NT2/D1 (cell line): ENCODE results near the gene PAIP2.

Experiments
- DNase-seq: peaks from one replicate; pipeline ENCODE4 v3.0.0-alpha.2; 2011; ENCODE audit warnings: low read depth, low spot score
- H3K27me3 ChIP-seq: 2 replicates; pipeline ENCODE4 v1.6.0; 2011; ENCODE audit warnings: mild to moderate bottlenecking; ENCODE audit not compliant: insufficient read length, insufficient read depth
- H3K36me3 ChIP-seq: 2 replicates; pipeline ENCODE4 v1.6.1; 2011; ENCODE audit warnings: mild to moderate bottlenecking, low read length, mixed read lengths; ENCODE audit not compliant: insufficient read depth, insufficient read length
- H3K4me1 ChIP-seq: 2 replicates; pipeline ENCODE4 v1.5.1; 2011; ENCODE audit not compliant: insufficient read depth, insufficient read length
- H3K4me3 ChIP-seq: 2 replicates; pipeline ENCODE4 v1.5.1; 2011; ENCODE audit warnings: low read depth; ENCODE audit not compliant: insufficient read length
- H3K9ac ChIP-seq: 2 replicates; pipeline ENCODE4 v1.6.0; 2011; ENCODE audit warnings: low read depth; ENCODE audit not compliant: insufficient read length
- H3K9me3 ChIP-seq: 2 replicates; pipeline ENCODE4 v1.5.1; 2011; ENCODE audit warnings: mild to moderate bottlenecking, low read length; ENCODE audit not compliant: insufficient read depth
- SUZ12 ChIP-seq: IDR thresholded peaks from 2 replicates; pipeline ENCODE4 v1.6.1; 2011; ENCODE audit not compliant: insufficient read length, insufficient read depth; ENCODE audit errors: extremely low read depth
- YY1 ChIP-seq: IDR thresholded peaks from 2 replicates; pipeline ENCODE4 v1.6.1; 2011; ENCODE audit not compliant: insufficient read length, insufficient read depth
- ZNF274 ChIP-seq: IDR thresholded peaks from 2 replicates; pipeline ENCODE4 v1.6.1; 2011; ENCODE audit warnings: mild to moderate bottlenecking, low read depth, low read length

PAIP2 gene

DNA sequence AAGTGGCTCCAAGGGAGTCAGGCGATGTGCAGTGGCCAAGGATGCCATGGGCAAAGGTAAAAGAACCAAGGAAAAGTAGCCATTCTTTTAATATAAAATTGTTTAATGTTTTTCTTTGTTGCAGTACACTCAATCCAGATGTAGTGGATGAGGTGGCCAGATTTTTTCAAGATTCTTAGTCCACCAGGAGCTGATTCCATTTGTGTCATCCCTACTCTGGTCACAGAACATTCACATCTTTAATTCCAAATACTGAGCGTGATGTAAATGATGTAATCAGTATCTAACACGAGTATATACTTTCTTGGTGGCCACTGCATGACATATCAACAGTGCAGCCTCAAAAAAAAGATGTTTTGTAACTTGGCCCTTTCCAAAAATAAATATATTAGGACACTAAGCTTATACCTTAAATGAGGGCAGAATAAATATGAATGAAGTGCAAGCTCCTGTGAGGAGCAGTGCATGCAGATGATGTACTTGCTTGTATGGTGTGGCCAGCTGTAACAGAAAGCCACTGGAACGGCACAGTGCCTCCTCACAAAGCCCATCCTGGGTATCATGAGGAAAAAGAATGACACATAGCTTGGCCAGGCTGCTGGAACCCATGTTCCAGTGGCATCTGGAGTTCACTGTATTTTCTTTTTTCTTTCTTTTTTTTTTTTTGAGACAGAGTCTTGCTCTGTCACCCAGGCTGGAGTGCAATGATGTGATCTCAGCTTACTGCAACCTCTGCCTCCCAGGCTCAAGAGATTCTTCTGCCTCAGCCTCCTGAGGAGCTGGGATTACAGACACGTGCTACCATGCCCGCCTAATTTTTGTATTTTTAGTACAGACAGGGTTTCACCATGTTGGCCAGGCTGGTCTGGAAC is 68.7 kb downstream of the PAIP2 start:
- Histone ChIP-seq H3K9ac (no peak overlapping the region), H3K4me3 (no peak overlapping the region), H3K9me3 (no peaks in the 10 kb centered on the region), H3K27me3 (no peaks in the 10 kb centered on the region), H3K36me3 (peaks cover 9% of the 10 kb centered on the region), H3K4me1 (peaks cover 2% of the 10 kb centered on the region)
- DNase-seq = no peak
- TF ChIP-seq YY1 = no peak
- TF ChIP-seq SUZ12 = no peak
- TF ChIP-seq ZNF274 = no peak

DNA sequence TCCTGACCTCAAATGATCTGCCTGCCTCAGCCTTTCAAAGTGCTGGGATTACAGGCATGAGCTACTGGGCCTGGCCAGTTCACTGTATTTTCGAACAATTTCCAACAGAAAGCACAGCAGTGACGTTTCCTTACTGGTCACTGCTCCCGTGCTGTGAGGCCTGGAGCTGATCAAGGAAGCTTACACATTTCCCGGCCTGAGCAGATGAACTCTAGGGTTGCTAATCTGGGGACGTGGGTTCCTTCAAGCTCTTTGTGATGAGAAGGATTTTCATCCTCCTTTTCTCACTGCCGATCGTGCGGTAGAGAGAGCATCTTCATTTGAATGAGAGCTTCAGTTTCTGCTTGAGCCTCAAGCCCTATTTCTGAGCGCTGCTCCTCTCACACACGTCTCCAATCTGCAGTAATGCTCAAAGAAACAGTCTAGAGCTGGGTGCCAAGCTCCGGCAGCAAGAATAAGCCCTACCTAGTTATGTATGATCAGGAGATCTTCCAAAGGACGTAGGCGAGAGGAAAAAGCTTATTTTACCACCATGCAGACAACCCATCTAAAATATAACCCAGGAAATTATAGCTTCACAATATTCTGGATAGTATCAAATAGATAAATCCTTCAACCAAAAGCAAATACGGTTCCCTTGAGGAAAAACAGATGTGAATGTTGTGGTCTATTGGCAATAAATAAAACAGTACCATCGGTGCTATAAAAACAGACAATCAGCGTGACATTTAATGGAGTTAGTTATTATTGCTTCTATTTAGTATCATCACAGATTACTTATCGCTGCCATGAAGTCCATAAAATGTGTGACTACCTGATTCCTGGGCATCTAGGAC is 69.6 kb downstream of the PAIP2 start:
- TF ChIP-seq ZNF274 (no peak), YY1 (no peak), SUZ12 (no peak)
- Histone ChIP-seq H3K9me3 (no peaks in the 10 kb centered on the region), H3K36me3 (peaks cover 10% of the 10 kb centered on the region), H3K4me1 (peaks cover 2% of the 10 kb centered on the region), H3K4me3 (no peak overlapping the region), H3K27me3 (no peaks in the 10 kb centered on the region), H3K9ac (no peak overlapping the region)
- DNase-seq = no peak

DNA sequence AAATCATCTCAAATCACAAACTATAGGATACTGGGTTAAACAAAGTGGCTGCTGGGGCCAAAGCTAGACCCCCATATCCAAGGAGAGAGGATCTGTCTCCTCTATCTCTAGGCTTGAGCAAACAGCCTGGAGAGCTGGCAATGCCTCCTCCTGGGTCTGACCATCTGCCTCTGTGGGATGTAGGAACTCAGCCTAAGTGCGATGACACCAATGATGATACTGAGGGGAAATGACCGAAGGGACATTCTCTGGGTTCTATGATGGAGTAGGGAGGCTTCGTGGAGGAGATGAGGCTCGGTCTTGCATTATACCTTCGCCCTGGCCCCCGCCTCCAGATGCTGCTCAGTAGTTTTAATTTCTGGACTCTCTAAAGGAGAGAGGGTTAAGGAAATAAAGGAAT is 71.5 kb downstream of the PAIP2 start:
- Histone ChIP-seq H3K4me1 (no peaks in the 10 kb centered on the region), H3K36me3 (peaks cover 20% of the 10 kb centered on the region), H3K9me3 (no peaks in the 10 kb centered on the region), H3K4me3 (no peak overlapping the region), H3K9ac (no peak overlapping the region), H3K27me3 (no peaks in the 10 kb centered on the region)
- DNase-seq = no peak
- TF ChIP-seq YY1 (no peak), ZNF274 (no peak), SUZ12 (no peak)

DNA sequence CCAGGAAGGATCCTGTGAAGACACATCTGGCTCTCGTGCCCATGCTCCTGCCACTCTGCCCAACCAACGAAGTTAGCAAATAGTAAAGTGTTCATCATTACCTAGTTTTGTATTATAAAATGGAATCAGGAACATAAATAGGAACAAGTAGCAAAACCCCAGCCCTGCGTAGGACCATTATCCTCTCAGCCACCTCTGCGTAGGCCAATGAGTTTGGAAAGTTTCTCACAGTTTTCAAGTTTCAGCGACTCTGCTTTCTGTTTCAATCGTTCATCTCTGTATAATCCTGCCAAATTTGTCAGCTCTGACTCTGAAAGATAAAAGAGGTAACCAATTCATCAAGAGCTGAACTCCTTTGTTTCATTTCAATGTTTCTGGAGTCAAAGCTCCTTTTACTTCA is 72.3 kb downstream of the PAIP2 start:
- Histone ChIP-seq H3K9me3 (no peaks in the 10 kb centered on the region), H3K27me3 (no peaks in the 10 kb centered on the region), H3K4me1 (no peaks in the 10 kb centered on the region), H3K36me3 (peaks cover 26% of the 10 kb centered on the region), H3K9ac (no peak overlapping the region), H3K4me3 (no peak overlapping the region)
- no peak for TF ChIP-seq ZNF274
- no peak for TF ChIP-seq YY1
- no peak for TF ChIP-seq SUZ12
- DNase-seq = no peak

DNA sequence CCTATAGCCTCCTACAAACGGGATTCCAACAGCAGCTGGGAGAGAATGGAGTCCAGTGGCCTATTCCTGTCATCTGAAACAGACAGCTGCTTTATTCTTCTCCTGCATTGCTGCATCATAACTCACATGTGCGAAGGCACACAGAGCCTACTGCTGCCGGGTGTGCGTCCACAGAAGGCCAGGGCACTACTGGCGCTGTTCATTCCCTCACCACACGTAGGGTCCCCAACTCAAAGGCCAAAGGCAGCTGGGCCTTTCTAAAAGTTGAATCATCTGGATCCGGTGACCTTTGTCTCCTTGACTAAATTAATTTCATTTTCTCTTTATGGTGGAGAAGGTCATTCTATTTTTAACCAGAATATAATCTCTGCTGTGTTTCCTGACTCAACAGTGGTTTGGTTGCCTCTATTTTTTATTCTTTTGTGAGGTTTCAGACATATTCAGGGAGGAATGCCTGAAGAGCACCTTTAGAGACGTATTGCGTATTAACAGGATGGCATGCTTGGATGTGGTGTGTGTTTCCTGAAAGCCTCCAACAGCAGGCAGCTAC is 73.0 kb downstream of the PAIP2 start:
- Histone ChIP-seq H3K36me3 (peaks cover 32% of the 10 kb centered on the region), H3K27me3 (no peaks in the 10 kb centered on the region), H3K9me3 (no peaks in the 10 kb centered on the region), H3K9ac (no peak overlapping the region), H3K4me3 (no peak overlapping the region), H3K4me1 (no peaks in the 10 kb centered on the region)
- no peak for DNase-seq
- TF ChIP-seq YY1 (no peak), ZNF274 (no peak), SUZ12 (no peak)

DNA sequence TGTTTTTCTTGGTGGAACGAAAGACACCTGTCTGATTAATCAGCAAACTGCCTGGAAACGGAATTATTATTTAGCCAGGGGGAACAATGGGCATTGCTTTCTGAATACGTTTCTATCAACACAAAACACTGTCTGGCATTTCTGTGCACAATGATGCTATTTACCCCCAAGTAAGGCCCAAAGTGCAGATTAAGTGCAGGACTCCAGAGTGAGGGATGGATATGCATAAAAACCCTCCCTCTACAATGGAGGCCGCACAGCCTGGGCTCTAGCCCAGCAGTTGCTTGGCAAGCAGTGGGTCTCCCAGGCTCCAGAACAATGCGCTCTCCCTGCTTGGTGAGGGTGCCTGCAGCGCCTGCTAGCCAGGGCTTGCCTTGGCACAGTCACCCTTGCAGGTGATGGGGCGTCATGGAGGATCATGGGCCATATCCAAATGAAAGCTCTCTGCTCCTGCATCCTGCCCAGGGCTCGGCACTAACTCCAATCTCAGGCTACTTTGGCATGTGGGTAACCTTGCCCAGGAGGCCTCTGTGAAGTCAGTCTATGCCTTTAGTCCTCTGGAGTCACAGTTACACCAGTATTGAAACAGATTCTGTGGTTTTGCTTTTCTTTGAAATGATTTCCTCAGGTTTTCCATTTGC is 73.7 kb downstream of the PAIP2 start:
- H3K27me3 ChIP-seq = no peaks in the 10 kb centered on the region
- DNase-seq = no peak
- no peak for TF ChIP-seq ZNF274
- no peak overlapping the region for H3K4me3 ChIP-seq
- peaks cover 32% of the 10 kb centered on the region for H3K36me3 ChIP-seq
- H3K9me3 ChIP-seq = no peaks in the 10 kb centered on the region
- H3K4me1 ChIP-seq = no peaks in the 10 kb centered on the region
- H3K9ac ChIP-seq = no peak overlapping the region

DNA sequence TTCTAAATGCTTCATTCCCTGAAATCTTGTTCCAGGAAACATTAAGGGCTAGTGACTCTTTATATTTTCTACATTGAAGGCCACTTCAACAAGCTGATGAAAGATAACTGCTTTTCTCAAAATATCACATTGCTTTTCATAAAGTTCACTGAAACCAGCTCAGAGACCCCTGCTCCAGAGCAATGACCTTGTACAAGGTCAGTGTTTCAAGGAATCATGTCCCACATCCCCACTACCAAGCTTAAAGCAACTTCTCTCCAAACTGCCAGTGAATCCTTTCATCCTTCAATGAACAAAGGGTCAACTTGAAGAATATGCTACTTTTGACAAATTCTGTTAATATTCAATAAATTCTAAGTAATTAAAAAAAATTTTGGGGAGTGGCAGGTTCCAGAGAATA is 74.2 kb downstream of the PAIP2 start:
- TF ChIP-seq YY1 (no peak), SUZ12 (no peak), ZNF274 (no peak)
- no peaks in the 10 kb centered on the region for H3K27me3 ChIP-seq
- H3K4me3 ChIP-seq = no peak overlapping the region
- no peaks in the 10 kb centered on the region for H3K4me1 ChIP-seq
- peaks cover 34% of the 10 kb centered on the region for H3K36me3 ChIP-seq
- no peak overlapping the region for H3K9ac ChIP-seq
- H3K9me3 ChIP-seq = no peaks in the 10 kb centered on the region
- DNase-seq = no peak
